GM12891 (cell line): ENCODE results near the gene MAIP1.

ENCODE experiments used
- POLR2A ChIP-seq: IDR thresholded peaks from 2 replicates; pipeline ENCODE4 v1.6.1; 2011; ENCODE audit warnings: low read depth, low read length, control low read depth
- POU2F2 ChIP-seq: IDR thresholded peaks from 2 replicates; pipeline ENCODE4 v1.6.1; 2011; ENCODE audit warnings: low read depth, mild to moderate bottlenecking, control low read depth, low read length, moderate library complexity
- TAF1 ChIP-seq: IDR thresholded peaks from 2 replicates; pipeline ENCODE4 v1.6.1; 2011; ENCODE audit warnings: low read depth, low read length, control low read depth

DNA sequence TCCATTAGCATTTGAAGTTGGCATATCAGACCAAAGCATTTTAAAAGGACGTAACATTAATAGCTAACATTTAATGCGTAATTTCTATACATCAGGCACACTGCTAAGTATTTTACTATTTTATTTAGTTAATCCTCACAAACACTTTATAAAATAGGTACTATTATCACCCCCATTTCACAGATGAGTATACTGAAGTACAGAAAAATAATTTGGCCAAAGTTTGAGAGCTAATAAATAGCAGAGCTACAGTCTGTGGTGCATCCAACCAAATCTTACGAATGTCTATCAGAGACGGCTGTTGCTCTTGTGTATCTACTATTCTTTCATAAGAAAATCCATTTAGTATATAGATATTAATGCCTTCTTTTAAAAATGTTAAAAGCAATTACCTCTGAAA is 12.0 kb upstream of the MAIP1 start:
- TF ChIP-seq POLR2A (no peak), TAF1 (no peak), POU2F2 (no peak)
